Neural cell (in vitro differentiated cells): ENCODE results near the gene ADAMTS10.
"Not testable (repeated sequence)": the region's sequence is repeated elsewhere in the genome, so short reads cannot be mapped to it uniquely, and the experiment has no call there.

Experiments used
- EZH2 ChIP-seq: fragments of 200-600, 300-800 bp; shearing (Covaris generic), sonication (generic); IDR thresholded peaks from 2 replicates; pipeline ENCODE4 v1.6.1; 2014; ENCODE audit warnings: antibody characterized with exemption, low read length, borderline replicate concordance, mild to moderate bottlenecking; ENCODE audit not compliant: insufficient read depth, poor library complexity, severe bottlenecking
- POLR2AphosphoS5 ChIP-seq: IDR thresholded peaks from 2 replicates; pipeline ENCODE4 v1.6.1; 2012
- RAD21 ChIP-seq: fragments of 450-650 bp; conservative IDR thresholded peaks from 2 replicates; pipeline ENCODE4 v1.6.1; 2014; ENCODE audit warnings: antibody characterized with exemption, mild to moderate bottlenecking, moderate library complexity
- SMC3 ChIP-seq: fragments of 450-650 bp; conservative IDR thresholded peaks from 2 replicates; pipeline ENCODE4 v1.6.1; 2014; ENCODE audit warnings: antibody characterized with exemption, mild to moderate bottlenecking, moderate library complexity; ENCODE audit not compliant: poor library complexity
- TAF1 ChIP-seq: IDR thresholded peaks from 2 replicates; pipeline ENCODE4 v1.6.1; 2012; ENCODE audit warnings: low read depth
- TF ChIP-seq, protein P1 (sequence below): fragments of 450-650 bp; IDR thresholded peaks from 2 replicates; pipeline ENCODE4 v1.5.1; 2014; ENCODE audit warnings: antibody characterized with exemption, mild to moderate bottlenecking, moderate library complexity; ENCODE audit not compliant: poor library complexity, severe bottlenecking
- TF ChIP-seq, protein P2 (sequence below): IDR thresholded peaks from 2 replicates; pipeline ENCODE4 v1.6.1; 2012; ENCODE audit warnings: borderline replicate concordance

DNA sequence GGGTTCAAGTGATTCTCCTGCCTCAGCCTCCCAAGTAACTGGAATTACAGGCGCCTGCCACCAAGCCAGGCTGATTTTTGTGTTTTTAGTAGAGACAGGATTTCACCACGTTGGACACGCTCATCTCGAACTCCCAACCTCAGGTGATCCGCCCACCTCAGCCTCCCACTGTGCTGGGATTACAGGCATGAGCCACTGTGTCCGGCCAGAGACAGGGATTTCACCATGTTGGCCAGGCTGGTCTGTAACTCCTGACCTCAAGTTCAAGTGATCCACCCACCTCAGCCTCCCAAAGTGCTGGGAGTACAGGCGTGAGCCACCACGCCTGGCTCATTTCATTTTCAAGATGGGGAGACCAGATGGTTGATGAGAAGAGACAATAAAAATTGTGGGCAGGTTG lies 45.6 kb downstream of the ADAMTS10 start:
- TF ChIP-seq, protein P1, sequence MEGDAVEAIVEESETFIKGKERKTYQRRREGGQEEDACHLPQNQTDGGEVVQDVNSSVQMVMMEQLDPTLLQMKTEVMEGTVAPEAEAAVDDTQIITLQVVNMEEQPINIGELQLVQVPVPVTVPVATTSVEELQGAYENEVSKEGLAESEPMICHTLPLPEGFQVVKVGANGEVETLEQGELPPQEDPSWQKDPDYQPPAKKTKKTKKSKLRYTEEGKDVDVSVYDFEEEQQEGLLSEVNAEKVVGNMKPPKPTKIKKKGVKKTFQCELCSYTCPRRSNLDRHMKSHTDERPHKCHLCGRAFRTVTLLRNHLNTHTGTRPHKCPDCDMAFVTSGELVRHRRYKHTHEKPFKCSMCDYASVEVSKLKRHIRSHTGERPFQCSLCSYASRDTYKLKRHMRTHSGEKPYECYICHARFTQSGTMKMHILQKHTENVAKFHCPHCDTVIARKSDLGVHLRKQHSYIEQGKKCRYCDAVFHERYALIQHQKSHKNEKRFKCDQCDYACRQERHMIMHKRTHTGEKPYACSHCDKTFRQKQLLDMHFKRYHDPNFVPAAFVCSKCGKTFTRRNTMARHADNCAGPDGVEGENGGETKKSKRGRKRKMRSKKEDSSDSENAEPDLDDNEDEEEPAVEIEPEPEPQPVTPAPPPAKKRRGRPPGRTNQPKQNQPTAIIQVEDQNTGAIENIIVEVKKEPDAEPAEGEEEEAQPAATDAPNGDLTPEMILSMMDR = not testable (repeated sequence)
- not testable (repeated sequence) for TF ChIP-seq POLR2AphosphoS5, SMC3, TAF1, EZH2, RAD21
- TF ChIP-seq, protein P2, sequence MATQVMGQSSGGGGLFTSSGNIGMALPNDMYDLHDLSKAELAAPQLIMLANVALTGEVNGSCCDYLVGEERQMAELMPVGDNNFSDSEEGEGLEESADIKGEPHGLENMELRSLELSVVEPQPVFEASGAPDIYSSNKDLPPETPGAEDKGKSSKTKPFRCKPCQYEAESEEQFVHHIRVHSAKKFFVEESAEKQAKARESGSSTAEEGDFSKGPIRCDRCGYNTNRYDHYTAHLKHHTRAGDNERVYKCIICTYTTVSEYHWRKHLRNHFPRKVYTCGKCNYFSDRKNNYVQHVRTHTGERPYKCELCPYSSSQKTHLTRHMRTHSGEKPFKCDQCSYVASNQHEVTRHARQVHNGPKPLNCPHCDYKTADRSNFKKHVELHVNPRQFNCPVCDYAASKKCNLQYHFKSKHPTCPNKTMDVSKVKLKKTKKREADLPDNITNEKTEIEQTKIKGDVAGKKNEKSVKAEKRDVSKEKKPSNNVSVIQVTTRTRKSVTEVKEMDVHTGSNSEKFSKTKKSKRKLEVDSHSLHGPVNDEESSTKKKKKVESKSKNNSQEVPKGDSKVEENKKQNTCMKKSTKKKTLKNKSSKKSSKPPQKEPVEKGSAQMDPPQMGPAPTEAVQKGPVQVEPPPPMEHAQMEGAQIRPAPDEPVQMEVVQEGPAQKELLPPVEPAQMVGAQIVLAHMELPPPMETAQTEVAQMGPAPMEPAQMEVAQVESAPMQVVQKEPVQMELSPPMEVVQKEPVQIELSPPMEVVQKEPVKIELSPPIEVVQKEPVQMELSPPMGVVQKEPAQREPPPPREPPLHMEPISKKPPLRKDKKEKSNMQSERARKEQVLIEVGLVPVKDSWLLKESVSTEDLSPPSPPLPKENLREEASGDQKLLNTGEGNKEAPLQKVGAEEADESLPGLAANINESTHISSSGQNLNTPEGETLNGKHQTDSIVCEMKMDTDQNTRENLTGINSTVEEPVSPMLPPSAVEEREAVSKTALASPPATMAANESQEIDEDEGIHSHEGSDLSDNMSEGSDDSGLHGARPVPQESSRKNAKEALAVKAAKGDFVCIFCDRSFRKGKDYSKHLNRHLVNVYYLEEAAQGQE = not testable (repeated sequence)
